NB4 (cell line): ENCODE results near the gene BAHCC1.

Experiments
- DNase-seq: peaks from one replicate; pipeline ENCODE4 v3.0.0; 2010; ENCODE audit warnings: low read depth
- H3K4me3 ChIP-seq: one replicate; pipeline ENCODE4 v1.5.1; 2011; ENCODE audit warnings: mild to moderate bottlenecking, low read depth, low read length, moderate library complexity
- MYC ChIP-seq: IDR thresholded peaks from 2 replicates; pipeline ENCODE4 v1.6.1; 2011; ENCODE audit warnings: low read depth, low read length
- POLR2A ChIP-seq: IDR thresholded peaks from 2 replicates; pipeline ENCODE4 v1.6.1; 2011; ENCODE audit warnings: mild to moderate bottlenecking; ENCODE audit not compliant: insufficient read length; ENCODE audit errors: extremely low read depth
- TF ChIP-seq, protein P1 (sequence below): IDR thresholded peaks from one replicate; pipeline ENCODE4 v1.5.1; 2012; ENCODE audit warnings: low read depth, low read length
- TF ChIP-seq, protein P2 (sequence below): IDR thresholded peaks from 2 replicates; pipeline ENCODE4 v1.6.1; 2011; ENCODE audit warnings: low read depth, low read length

BAHCC1 gene

DNA sequence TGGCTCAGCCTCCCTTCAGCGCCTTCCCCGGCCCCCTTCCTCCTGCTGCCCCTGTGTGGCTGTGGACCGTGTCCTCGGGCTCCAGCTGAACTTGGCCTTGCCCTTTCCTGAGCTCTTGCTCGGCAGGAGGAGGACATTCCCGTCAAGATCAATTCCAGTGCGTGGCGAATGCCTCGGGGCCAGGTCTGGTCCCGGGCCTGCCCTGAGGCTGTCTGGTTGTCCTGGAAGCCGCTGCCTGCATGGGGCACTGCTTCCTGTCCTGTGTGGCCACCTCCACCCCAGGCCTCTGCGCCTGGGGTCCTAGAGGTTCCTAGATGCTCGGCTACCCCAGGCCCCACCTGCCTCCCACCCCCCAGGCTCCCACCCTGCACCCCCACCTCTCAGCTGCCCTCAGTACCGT lies 12.8 kb downstream of the BAHCC1 start:
- no peak overlapping the region for H3K4me3 ChIP-seq
- DNase-seq = no peak
- TF ChIP-seq, protein P1, sequence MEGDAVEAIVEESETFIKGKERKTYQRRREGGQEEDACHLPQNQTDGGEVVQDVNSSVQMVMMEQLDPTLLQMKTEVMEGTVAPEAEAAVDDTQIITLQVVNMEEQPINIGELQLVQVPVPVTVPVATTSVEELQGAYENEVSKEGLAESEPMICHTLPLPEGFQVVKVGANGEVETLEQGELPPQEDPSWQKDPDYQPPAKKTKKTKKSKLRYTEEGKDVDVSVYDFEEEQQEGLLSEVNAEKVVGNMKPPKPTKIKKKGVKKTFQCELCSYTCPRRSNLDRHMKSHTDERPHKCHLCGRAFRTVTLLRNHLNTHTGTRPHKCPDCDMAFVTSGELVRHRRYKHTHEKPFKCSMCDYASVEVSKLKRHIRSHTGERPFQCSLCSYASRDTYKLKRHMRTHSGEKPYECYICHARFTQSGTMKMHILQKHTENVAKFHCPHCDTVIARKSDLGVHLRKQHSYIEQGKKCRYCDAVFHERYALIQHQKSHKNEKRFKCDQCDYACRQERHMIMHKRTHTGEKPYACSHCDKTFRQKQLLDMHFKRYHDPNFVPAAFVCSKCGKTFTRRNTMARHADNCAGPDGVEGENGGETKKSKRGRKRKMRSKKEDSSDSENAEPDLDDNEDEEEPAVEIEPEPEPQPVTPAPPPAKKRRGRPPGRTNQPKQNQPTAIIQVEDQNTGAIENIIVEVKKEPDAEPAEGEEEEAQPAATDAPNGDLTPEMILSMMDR = no peak
- TF ChIP-seq MYC = no peak
- TF ChIP-seq, protein P2, sequence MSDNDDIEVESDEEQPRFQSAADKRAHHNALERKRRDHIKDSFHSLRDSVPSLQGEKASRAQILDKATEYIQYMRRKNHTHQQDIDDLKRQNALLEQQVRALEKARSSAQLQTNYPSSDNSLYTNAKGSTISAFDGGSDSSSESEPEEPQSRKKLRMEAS = no peak
- no peak for TF ChIP-seq POLR2A

DNA sequence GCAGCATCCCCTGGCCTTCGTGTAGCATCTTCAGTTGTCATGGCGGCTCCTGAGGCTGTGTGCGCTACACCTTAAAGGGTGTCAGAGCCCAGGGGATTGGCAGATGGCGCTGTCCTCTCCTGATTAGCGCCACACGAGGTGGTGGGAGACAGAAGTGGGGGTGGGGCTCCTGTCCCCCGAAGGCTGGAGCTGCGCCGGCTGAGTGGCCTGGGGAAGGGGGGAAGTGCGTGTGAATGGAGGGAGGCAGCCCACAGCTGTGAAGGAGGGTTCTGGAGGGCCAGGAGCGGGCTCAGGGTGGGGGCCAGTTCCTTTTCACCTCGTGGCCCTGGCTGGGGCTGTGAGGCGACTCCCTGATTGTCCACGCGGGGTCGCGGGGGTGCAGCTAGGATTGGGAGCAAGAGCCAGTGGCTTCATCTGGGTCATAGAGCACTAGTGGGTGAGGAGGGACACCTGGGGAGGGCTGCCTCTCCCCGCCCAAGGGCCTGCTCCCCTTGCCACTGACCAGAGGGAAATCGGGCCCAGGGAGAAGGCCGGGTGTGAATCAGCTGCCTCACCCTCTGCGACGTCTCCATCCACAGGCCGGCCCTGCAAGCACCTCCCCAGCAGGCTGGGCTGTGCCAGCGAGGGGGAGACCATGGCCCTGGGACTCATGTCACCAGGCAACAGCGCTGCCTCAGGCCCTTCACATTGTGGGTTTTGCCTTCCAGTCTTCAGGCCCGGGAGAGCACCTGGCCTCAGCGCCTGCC lies 14.1 kb downstream of the BAHCC1 start:
- no peak overlapping the region for H3K4me3 ChIP-seq
- TF ChIP-seq, protein P1 = no peak
- TF ChIP-seq, protein P2 = no peak
- no peak for TF ChIP-seq MYC
- no peak for TF ChIP-seq POLR2A
- DNase-seq = no peak

DNA sequence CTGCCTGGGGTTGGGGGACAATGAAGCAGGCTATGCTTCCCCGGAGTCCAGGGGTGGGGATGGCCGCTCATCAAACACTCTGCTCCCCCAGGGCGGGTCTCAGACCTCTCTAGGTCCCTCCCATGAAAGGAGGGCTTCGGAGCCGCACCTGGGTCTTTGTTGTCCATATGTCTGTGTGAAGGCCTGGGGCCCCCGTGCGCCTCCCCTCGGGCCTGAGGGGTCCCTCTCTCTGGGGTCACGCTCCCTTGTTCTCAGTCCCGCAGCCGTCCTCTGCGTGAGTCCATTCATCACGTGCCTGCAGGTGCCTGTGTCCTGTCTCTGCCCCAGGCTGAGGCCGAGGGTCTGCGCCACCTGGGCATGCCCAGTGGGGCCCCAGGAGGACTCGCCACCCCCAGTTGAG lies 15.6 kb downstream of the BAHCC1 start:
- TF ChIP-seq MYC = no peak
- TF ChIP-seq, protein P1 = no peak
- TF ChIP-seq, protein P2 = no peak
- H3K4me3 ChIP-seq = no peak overlapping the region
- no peak for DNase-seq

DNA sequence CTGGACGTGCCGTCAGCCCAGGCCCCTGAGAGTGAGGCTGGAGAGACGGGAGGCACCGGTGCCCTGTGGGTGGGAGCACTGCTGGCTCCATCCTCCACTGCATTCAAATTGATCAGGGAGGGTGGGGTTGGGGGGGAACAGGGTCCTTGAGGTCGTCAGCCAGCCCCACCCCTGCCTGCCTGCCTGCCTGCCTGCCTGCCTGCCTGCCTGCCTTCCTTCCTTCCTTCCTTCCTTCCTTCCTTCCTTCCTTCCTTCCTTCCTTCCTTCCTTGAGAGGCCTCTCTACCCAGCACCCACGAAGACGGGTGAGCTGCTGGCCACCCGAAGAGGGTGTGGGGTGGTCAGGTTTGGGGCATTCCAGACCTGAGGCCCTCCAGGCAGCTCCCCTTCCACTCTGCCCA lies 16.0 kb downstream of the BAHCC1 start:
- no peak for TF ChIP-seq POLR2A
- TF ChIP-seq MYC = no peak
- TF ChIP-seq, protein P2 = no peak
- TF ChIP-seq, protein P1 = no peak
- no peak for DNase-seq
- H3K4me3 ChIP-seq = no peak overlapping the region

DNA sequence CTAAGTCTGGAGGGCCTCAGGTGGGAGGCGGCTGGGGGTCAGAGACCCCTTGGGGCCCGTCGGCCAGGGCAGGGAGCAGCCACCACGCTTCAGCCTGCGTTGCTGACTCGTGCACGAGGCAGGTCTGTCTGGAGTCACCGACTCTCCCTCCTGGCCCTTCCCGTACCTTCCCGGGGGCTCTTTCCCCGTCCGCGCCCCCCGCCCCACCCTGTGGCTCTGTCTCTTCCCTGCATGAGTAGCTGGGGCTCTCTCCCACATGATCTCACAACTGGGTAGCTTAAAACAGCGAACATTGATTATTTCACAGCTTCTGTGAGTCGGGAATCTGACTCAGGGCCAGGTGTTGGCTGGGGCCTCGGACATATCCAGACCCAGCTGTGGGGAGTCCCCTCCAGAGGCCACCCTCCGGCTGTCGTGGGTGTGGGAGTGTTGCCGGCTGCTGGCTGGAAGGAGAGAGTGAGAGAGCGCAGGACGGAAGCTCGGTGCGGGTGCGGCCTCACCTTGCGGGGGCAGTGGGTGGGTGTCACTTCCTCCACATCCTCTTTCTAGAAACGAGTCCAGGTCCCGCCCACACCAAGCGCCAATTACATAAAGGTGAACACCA lies 17.3 kb downstream of the BAHCC1 start:
- DNase-seq = no peak
- TF ChIP-seq MYC = no peak
- TF ChIP-seq, protein P1 = no peak
- TF ChIP-seq, protein P2 = no peak
- no peak for TF ChIP-seq POLR2A
- H3K4me3 ChIP-seq = no peak overlapping the region
